ENCODE data around the gene CELF2.

The CELF2 gene

GRCh38 chr10:11114269-11114668 is 96.6 kb downstream of the CELF2 start:
- ATAC-seq: no peak
- TF ChIP-seq CSRNP3 (CRISPR knock-in tag; IDR thresholded peaks at IDR 0.05) (no peak), CREB5 (CRISPR knock-in tag; IDR thresholded peaks at IDR 0.05; ENCODE audit: low read depth) (no peak), TCF4 (CRISPR knock-in tag; IDR thresholded peaks at IDR 0.05; ENCODE audit: borderline replicate concordance) (no peak), BACH2 (CRISPR knock-in tag; IDR thresholded peaks at IDR 0.05; ENCODE audit: borderline replicate concordance) (no peak), SNAI2 (CRISPR knock-in tag; IDR thresholded peaks at IDR 0.05) (no peak), TSHZ2 (CRISPR knock-in tag; IDR thresholded peaks at IDR 0.05) (no peak), ZNF8 (CRISPR knock-in tag; IDR thresholded peaks at IDR 0.05) (no peak), PATZ1 (CRISPR knock-in tag; IDR thresholded peaks at IDR 0.05; ENCODE audit: borderline replicate concordance) (no peak), ESRRG (CRISPR knock-in tag; IDR thresholded peaks at IDR 0.05) (no peak), ZFP3 (CRISPR knock-in tag; IDR thresholded peaks at IDR 0.05) (no peak), OSR1 (CRISPR knock-in tag; IDR thresholded peaks at IDR 0.05) (no peak), ZFP30 (CRISPR knock-in tag; IDR thresholded peaks at IDR 0.05) (no peak), ZC3H10 (CRISPR knock-in tag; IDR thresholded peaks at IDR 0.05) (no peak)

GRCh38 chr10:11115337-11115736 is 97.7 kb downstream of the CELF2 start:
- ATAC-seq: no peak
- TF ChIP-seq ZC3H10 (CRISPR knock-in tag; IDR thresholded peaks at IDR 0.05) (no peak), TSHZ2 (CRISPR knock-in tag; IDR thresholded peaks at IDR 0.05) (no peak), BACH2 (CRISPR knock-in tag; IDR thresholded peaks at IDR 0.05; ENCODE audit: borderline replicate concordance) (no peak), ZFP30 (CRISPR knock-in tag; IDR thresholded peaks at IDR 0.05) (no peak), POU6F1 (CRISPR knock-in tag; IDR thresholded peaks at IDR 0.05; ENCODE audit: borderline replicate concordance, low read depth) (no peak), ZFP3 (CRISPR knock-in tag; IDR thresholded peaks at IDR 0.05) (no peak), PATZ1 (CRISPR knock-in tag; IDR thresholded peaks at IDR 0.05; ENCODE audit: borderline replicate concordance) (no peak), ISL1 (CRISPR knock-in tag; IDR thresholded peaks at IDR 0.05) (no peak), ESRRG (CRISPR knock-in tag; IDR thresholded peaks at IDR 0.05) (no peak), SNAI2 (CRISPR knock-in tag; IDR thresholded peaks at IDR 0.05) (no peak), ZNF565 (CRISPR knock-in tag; conservative IDR thresholded peaks at IDR 0.05; ENCODE audit: low read depth) (no peak), CREB5 (CRISPR knock-in tag; IDR thresholded peaks at IDR 0.05; ENCODE audit: low read depth) (no peak), CSRNP3 (CRISPR knock-in tag; IDR thresholded peaks at IDR 0.05) (no peak), PPARA (CRISPR knock-in tag; IDR thresholded peaks at IDR 0.05; ENCODE audit: borderline replicate concordance) (no peak), RARB (CRISPR knock-in tag; IDR thresholded peaks at IDR 0.05) (no peak), CSDC2 (CRISPR knock-in tag; IDR thresholded peaks at IDR 0.05) (no peak), OSR1 (CRISPR knock-in tag; IDR thresholded peaks at IDR 0.05) (no peak)

Data from SK-N-SH treated with all-trans-retinoic acid at 6 μM for 48 hours (cell line).